ENCODE results near the gene NPAS3. TPM values are rescaled to one million over a fixed set of nuclear protein-coding genes. Genes with fewer than 3 reads are reported as not detected.

NPAS3 gene
- total and polyA plus RNA-seq, 2 donors (not counting 3 experiments of a cell fraction or from before 2014, with no cell fraction given), result 0.10 to 0.13 TPM

DNA sequence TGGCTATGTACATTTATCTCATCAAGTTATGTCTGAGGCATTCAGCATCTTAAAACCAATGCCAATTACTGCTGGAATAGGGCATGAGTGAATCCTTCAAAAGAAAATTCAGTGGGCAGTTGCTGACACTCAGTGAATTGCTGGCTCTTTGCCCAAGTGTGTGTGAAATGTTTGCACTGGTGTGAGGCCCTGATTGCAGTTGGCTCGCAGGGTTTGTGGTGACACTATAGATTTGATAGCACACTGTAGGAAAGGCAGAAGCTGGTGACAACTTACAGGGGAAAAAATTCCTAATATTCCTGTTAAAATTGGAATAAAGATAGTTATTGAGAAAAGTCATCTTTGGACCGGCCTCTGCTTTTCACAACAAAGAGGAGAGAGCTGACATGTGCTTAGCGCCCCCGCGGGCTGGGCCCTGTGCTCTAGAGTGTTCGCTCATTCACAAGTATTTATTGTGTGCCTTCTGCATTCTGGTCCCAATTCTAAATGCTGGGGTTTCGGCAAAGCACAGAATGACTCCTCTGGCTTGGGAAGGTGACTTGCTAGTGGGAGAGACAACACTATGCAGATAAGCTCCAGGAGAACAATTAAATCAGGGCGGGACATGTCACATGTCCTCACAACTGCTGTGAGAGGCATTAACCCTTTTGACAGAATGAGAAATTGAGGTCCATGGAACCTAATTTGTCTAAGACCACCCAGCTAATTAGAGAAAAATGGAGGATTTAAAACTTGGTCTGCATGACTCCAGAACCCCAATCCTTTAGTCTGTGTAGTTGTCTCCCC, 418.7 kb downstream of the NPAS3 start:
- TF ChIP-seq EZH2 (IDR thresholded peaks at IDR 0.05; ENCODE audit: borderline replicate concordance, low read depth, low read length, severe bottlenecking) (no peak), GATA2 (IDR thresholded peaks at IDR 0.05; ENCODE audit: insufficient read depth, insufficient read length, low read depth, low read length) (no peak), POLR2A (IDR thresholded peaks at IDR 0.05; ENCODE audit: low read depth, low read length) (no peak), JUN (IDR thresholded peaks at IDR 0.05; ENCODE audit: borderline replicate concordance, insufficient read depth, insufficient read length, low read depth) (no peak), MYC (IDR thresholded peaks at IDR 0.05; ENCODE audit: low read depth, low read length) (no peak), POLR2AphosphoS5 (IDR thresholded peaks at IDR 0.05; ENCODE audit: insufficient read depth, low read depth, low read length) (no peak), FOS (IDR thresholded peaks at IDR 0.05; ENCODE audit: borderline replicate concordance, insufficient read depth, low read length) (no peak)
- TF ChIP-seq, protein P1, sequence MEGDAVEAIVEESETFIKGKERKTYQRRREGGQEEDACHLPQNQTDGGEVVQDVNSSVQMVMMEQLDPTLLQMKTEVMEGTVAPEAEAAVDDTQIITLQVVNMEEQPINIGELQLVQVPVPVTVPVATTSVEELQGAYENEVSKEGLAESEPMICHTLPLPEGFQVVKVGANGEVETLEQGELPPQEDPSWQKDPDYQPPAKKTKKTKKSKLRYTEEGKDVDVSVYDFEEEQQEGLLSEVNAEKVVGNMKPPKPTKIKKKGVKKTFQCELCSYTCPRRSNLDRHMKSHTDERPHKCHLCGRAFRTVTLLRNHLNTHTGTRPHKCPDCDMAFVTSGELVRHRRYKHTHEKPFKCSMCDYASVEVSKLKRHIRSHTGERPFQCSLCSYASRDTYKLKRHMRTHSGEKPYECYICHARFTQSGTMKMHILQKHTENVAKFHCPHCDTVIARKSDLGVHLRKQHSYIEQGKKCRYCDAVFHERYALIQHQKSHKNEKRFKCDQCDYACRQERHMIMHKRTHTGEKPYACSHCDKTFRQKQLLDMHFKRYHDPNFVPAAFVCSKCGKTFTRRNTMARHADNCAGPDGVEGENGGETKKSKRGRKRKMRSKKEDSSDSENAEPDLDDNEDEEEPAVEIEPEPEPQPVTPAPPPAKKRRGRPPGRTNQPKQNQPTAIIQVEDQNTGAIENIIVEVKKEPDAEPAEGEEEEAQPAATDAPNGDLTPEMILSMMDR (IDR thresholded peaks at IDR 0.05; ENCODE audit: extremely low read depth in 1 of 2, insufficient read depth in 1 of 2, low read depth in 1 of 2, low read length in 2 of 2), result no peak
- TF ChIP-seq, protein P2, sequence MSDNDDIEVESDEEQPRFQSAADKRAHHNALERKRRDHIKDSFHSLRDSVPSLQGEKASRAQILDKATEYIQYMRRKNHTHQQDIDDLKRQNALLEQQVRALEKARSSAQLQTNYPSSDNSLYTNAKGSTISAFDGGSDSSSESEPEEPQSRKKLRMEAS (IDR thresholded peaks at IDR 0.05; ENCODE audit: insufficient read depth, insufficient read length), result no peak
- DNase-seq (ENCODE audit: low read depth, low spot score) (no peak), FAIRE-seq (no peak)
- H3K79me2 ChIP-seq (ENCODE audit: control insufficient read depth, insufficient read depth, low read length), result no peaks in the 10 kb centered on the region
- H3K9me3 ChIP-seq (replicated peaks; ENCODE audit: control insufficient read depth, insufficient read depth, low read length), result no peaks in the 10 kb centered on the region
- no peak overlapping the region for H3K4me2 ChIP-seq (ENCODE audit: insufficient read depth, low read length)
- no peaks in the 10 kb centered on the region for H3K27me3 ChIP-seq (ENCODE audit: control insufficient read depth in 2 of 2, insufficient read depth in 2 of 2, low read length in 2 of 2)
- intact Hi-C loops (cut with micrococcal nuclease), result no loop called here
- no peak overlapping the region for H3K27ac ChIP-seq (ENCODE audit: insufficient read depth, low read depth, low read length)
- no peaks in the 10 kb centered on the region for H4K20me1 ChIP-seq (replicated peaks; ENCODE audit: control insufficient read depth, extremely low read depth, insufficient read depth, low read length)
- H3K4me1 ChIP-seq (ENCODE audit: control insufficient read depth, extremely low read depth, insufficient read depth, low read length), result no peaks in the 10 kb centered on the region
- no peak overlapping the region for H3K4me3 ChIP-seq (replicated peaks in 1 of 3; ENCODE audit: insufficient read depth in 1 of 3, low read depth in 1 of 3, low read length in 3 of 3)
- no peaks in the 10 kb centered on the region for H3K36me3 ChIP-seq (ENCODE audit: control insufficient read depth in 2 of 2, extremely low read depth in 1 of 2, insufficient read depth in 2 of 2, low read length in 2 of 2)
- ChIA-PET CTCF (interaction anchor here (1.2 kb wide), 1 partner anchor 17 kb away, joined by 3 read pairs; no protein-coding TSS in a partner anchor), POLR2A (no interaction called here)
- no peak overlapping the region for H3K9ac ChIP-seq (replicated peaks; ENCODE audit: extremely low read depth, insufficient read depth, low read length)
- H3K9me1 ChIP-seq (replicated peaks; ENCODE audit: control insufficient read depth, extremely low read depth, insufficient read depth, low read length), result no peaks in the 10 kb centered on the region
- no TSS peak for BruUV-seq (replicated peaks)
- dilution Hi-C loops (cut with MboI; ENCODE audit: extremely low pct_ligation_motif_present, low sequenced_read_pairs), result no loop called here
- H2AFZ ChIP-seq (ENCODE audit: low read depth, low read length), result no peak overlapping the region

All from endothelial cell of umbilical vein (primary cell).